ENCODE measurements around the gene KRT85. TPM values are rescaled to one million over a fixed set of nuclear protein-coding genes. Genes with fewer than 3 reads are reported as not detected.
"Not testable (repeated sequence)": the region's sequence is repeated elsewhere in the genome, so short reads cannot be mapped to it uniquely, and the experiment has no call there.

The KRT85 gene
- total RNA-seq, 2 experiments from 2014 or later = not detected

GRCh38 chr12:52351196-52352059 is 15.9 kb downstream of the KRT85 start:
- peak; percentile 42 for DNase-seq
- H3K4me1 Mint-ChIP-seq (ENCODE audit: low read depth) = peaks cover 15% of the 10 kb centered on the region

GRCh38 chr12:52350786-52351185 is 16.5 kb downstream of the KRT85 start:
- intact Hi-C loops (cut with micrococcal nuclease) = no loop called here
- DNase-seq = no peak
- Mint-ChIP-seq H3K36me3 (ENCODE audit: low read depth) (no peaks in the 10 kb centered on the region), H3K9me3 (no peaks in the 10 kb centered on the region), H3K27me3 (ENCODE audit: low read depth) (no peaks in the 10 kb centered on the region), H3K27ac (no peak overlapping the region), H3K4me3 (no peak overlapping the region), H3K4me1 (ENCODE audit: low read depth) (peaks cover 15% of the 10 kb centered on the region)
- CTCF ChIA-PET = interaction anchor here (1.1 kb wide), 2 partner anchors 11 to 24 kb away, joined by 3 read pairs; no protein-coding TSS in a partner anchor

More at GRCh38 chr12:52351196-52352059, 15.9 kb downstream of the KRT85 start:
- Mint-ChIP-seq H3K27me3 (ENCODE audit: low read depth) (no peaks in the 10 kb centered on the region), H3K9me3 (no peaks in the 10 kb centered on the region), H3K4me3 (no peak overlapping the region), H3K36me3 (ENCODE audit: low read depth) (no peaks in the 10 kb centered on the region), H3K27ac (no peak overlapping the region)
- intact Hi-C loops (cut with micrococcal nuclease) = no loop called here
- CTCF ChIA-PET = interaction anchor here (0.8 to 1.1 kb wide), 3 partner anchors 10 to 146 kb away, joined by 3 read pairs; no protein-coding TSS in a partner anchor

- Mint-ChIP-seq H3K4me1 (ENCODE audit: low read depth) (peaks cover 15% of the 10 kb centered on the region), H3K9me3 (no peaks in the 10 kb centered on the region), H3K4me3 (no peak overlapping the region), H3K27ac (no peak overlapping the region), H3K27me3 (ENCODE audit: low read depth) (no peaks in the 10 kb centered on the region), H3K36me3 (ENCODE audit: low read depth) (no peaks in the 10 kb centered on the region)
- CTCF ChIA-PET = no interaction called here
- DNase-seq = no peak
- intact Hi-C loops (cut with micrococcal nuclease) = no loop called here
Measured at GRCh38 chr12:52350021-52350620, 17.2 kb downstream of the KRT85 start.

- peaks cover 15% of the 10 kb centered on the region for H3K4me1 Mint-ChIP-seq (ENCODE audit: low read depth)
- no peaks in the 10 kb centered on the region for H3K9me3 Mint-ChIP-seq
- no peak overlapping the region for H3K27ac Mint-ChIP-seq
- CTCF ChIA-PET = no interaction called here
- no peak for DNase-seq
- intact Hi-C loops (cut with micrococcal nuclease) = no loop called here
- no peak overlapping the region for H3K4me3 Mint-ChIP-seq
- no peaks in the 10 kb centered on the region for H3K36me3 Mint-ChIP-seq (ENCODE audit: low read depth)
- no peaks in the 10 kb centered on the region for H3K27me3 Mint-ChIP-seq (ENCODE audit: low read depth)
Measured at GRCh38 chr12:52349196-52349595, 18.1 kb downstream of the KRT85 start.

- no peaks in the 10 kb centered on the region for H3K36me3 Mint-ChIP-seq (ENCODE audit: low read depth)
- H3K4me1 Mint-ChIP-seq (ENCODE audit: low read depth) = peaks cover 15% of the 10 kb centered on the region
- intact Hi-C loops (cut with micrococcal nuclease) = no loop called here
- no peaks in the 10 kb centered on the region for H3K9me3 Mint-ChIP-seq
- CTCF ChIA-PET = no interaction called here
- no peak overlapping the region for H3K4me3 Mint-ChIP-seq
- no peak overlapping the region for H3K27ac Mint-ChIP-seq
- DNase-seq = no peak
- H3K27me3 Mint-ChIP-seq (ENCODE audit: low read depth) = no peaks in the 10 kb centered on the region
Measured at GRCh38 chr12:52347551-52348510, 19.4 kb downstream of the KRT85 start.

- CTCF ChIA-PET = no interaction called here
- intact Hi-C loops (cut with micrococcal nuclease) = no loop called here
- no peaks in the 10 kb centered on the region for H3K9me3 Mint-ChIP-seq
- no peaks in the 10 kb centered on the region for H3K36me3 Mint-ChIP-seq (ENCODE audit: low read depth)
- H3K27me3 Mint-ChIP-seq (ENCODE audit: low read depth) = no peaks in the 10 kb centered on the region
- H3K27ac Mint-ChIP-seq = no peak overlapping the region
- H3K4me3 Mint-ChIP-seq = no peak overlapping the region
- DNase-seq = no peak
- H3K4me1 Mint-ChIP-seq (ENCODE audit: low read depth) = peaks cover 9% of the 10 kb centered on the region
Measured at GRCh38 chr12:52347016-52347415, 20.3 kb downstream of the KRT85 start.

GRCh38 chr12:52346593-52346992 is 20.7 kb downstream of the KRT85 start:
- Mint-ChIP-seq H3K4me3 (no peak overlapping the region), H3K36me3 (ENCODE audit: low read depth) (no peaks in the 10 kb centered on the region), H3K4me1 (ENCODE audit: low read depth) (peaks cover 5% of the 10 kb centered on the region), H3K27me3 (ENCODE audit: low read depth) (no peaks in the 10 kb centered on the region), H3K27ac (no peak overlapping the region), H3K9me3 (no peaks in the 10 kb centered on the region)
- CTCF ChIA-PET = no interaction called here
- DNase-seq = no peak
- intact Hi-C loops (cut with micrococcal nuclease) = no loop called here

- DNase-seq; H3K4me1 Mint-ChIP-seq (ENCODE audit: low read depth); intact Hi-C loops (cut with micrococcal nuclease); H3K36me3 Mint-ChIP-seq (ENCODE audit: low read depth); H3K27ac Mint-ChIP-seq; H3K4me3 Mint-ChIP-seq; H3K27me3 Mint-ChIP-seq (ENCODE audit: low read depth); H3K9me3 Mint-ChIP-seq: not testable (repeated sequence)
- CTCF ChIA-PET = interaction anchor here (0.6 kb wide), 1 partner anchor 229 kb away, joined by 3 read pairs; no protein-coding TSS in a partner anchor
Measured at GRCh38 chr12:52345041-52345440, 22.2 kb downstream of the KRT85 start.

- CTCF ChIA-PET = interaction anchor here (1.3 kb wide), 1 partner anchor 16 kb away, joined by 4 read pairs; no protein-coding TSS in a partner anchor
- intact Hi-C loops (cut with micrococcal nuclease) = no loop called here
- Mint-ChIP-seq H3K36me3 (ENCODE audit: low read depth) (no peaks in the 10 kb centered on the region), H3K4me3 (no peak overlapping the region), H3K27ac (no peak overlapping the region), H3K27me3 (ENCODE audit: low read depth) (no peaks in the 10 kb centered on the region), H3K4me1 (ENCODE audit: low read depth) (no peaks in the 10 kb centered on the region), H3K9me3 (no peaks in the 10 kb centered on the region)
- no peak for DNase-seq
Measured at GRCh38 chr12:52344111-52344510, 23.2 kb downstream of the KRT85 start.

GRCh38 chr12:52343550-52343949 is 23.7 kb downstream of the KRT85 start:
- no peak overlapping the region for H3K27ac Mint-ChIP-seq
- CTCF ChIA-PET = interaction anchor here (1.3 kb wide), 1 partner anchor 15 kb away, joined by 4 read pairs; no protein-coding TSS in a partner anchor
- no peak overlapping the region for H3K4me3 Mint-ChIP-seq
- DNase-seq = no peak
- H3K36me3 Mint-ChIP-seq (ENCODE audit: low read depth) = no peaks in the 10 kb centered on the region
- H3K27me3 Mint-ChIP-seq (ENCODE audit: low read depth) = no peaks in the 10 kb centered on the region
- no peaks in the 10 kb centered on the region for H3K4me1 Mint-ChIP-seq (ENCODE audit: low read depth)
- intact Hi-C loops (cut with micrococcal nuclease) = no loop called here
- no peaks in the 10 kb centered on the region for H3K9me3 Mint-ChIP-seq

- H3K4me1 Mint-ChIP-seq (ENCODE audit: low read depth) = no peaks in the 10 kb centered on the region
- H3K36me3 Mint-ChIP-seq (ENCODE audit: low read depth) = no peaks in the 10 kb centered on the region
- intact Hi-C loops (cut with micrococcal nuclease) = no loop called here
- H3K4me3 Mint-ChIP-seq = no peak overlapping the region
- H3K9me3 Mint-ChIP-seq = no peaks in the 10 kb centered on the region
- H3K27me3 Mint-ChIP-seq (ENCODE audit: low read depth) = no peaks in the 10 kb centered on the region
- H3K27ac Mint-ChIP-seq = no peak overlapping the region
- CTCF ChIA-PET = interaction anchor here (1.3 kb wide), 1 partner anchor 15 kb away, joined by 4 read pairs; no protein-coding TSS in a partner anchor
- DNase-seq = no peak
Measured at GRCh38 chr12:52342781-52343490, 24.3 kb downstream of the KRT85 start.
